Measurements from ENCODE around the gene FMNL3. TPM values are rescaled to one million over a fixed set of nuclear protein-coding genes. Genes with fewer than 3 reads are reported as not detected.

The FMNL3 gene
- total and polyA plus RNA-seq, 2 of the 13 experiments (the other 11 are each of a cell fraction or from before 2014, with no cell fraction given) = 0.44 to 1.1 TPM

DNA sequence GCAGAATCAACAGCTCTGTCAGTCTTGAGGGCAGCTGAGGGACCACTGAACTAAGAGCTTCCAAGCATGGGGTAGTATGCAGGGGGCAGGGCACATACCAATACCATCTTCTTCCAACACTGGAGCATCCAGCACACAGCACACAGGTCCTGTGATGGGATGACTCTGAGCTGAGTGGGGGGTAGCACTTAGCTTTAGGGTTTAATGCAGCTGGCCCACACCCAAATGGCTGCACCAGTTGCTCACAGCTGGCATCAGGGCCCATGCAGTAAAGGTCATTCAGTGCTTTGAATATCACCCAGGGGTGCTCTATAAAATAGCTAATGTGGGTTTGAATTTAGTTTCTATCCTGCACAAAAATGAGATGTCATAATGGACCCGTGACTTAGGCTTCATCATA, 103.5 kb downstream of the FMNL3 start (continued):
- TF ChIP-seq, protein P1, sequence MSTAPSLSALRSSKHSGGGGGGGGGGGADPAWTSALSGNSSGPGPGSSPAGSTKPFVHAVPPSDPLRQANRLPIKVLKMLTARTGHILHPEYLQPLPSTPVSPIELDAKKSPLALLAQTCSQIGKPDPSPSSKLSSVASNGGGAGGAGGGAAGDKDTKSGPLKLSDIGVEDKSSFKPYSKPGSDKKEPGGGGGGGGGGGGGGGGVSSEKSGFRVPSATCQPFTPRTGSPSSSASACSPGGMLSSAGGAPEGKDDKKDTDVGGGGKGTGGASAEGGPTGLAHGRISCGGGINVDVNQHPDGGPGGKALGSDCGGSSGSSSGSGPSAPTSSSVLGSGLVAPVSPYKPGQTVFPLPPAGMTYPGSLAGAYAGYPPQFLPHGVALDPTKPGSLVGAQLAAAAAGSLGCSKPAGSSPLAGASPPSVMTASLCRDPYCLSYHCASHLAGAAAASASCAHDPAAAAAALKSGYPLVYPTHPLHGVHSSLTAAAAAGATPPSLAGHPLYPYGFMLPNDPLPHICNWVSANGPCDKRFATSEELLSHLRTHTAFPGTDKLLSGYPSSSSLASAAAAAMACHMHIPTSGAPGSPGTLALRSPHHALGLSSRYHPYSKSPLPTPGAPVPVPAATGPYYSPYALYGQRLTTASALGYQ (CRISPR knock-in tag; IDR thresholded peaks at IDR 0.05) = no peak
- no peak for TF ChIP-seq HNF4A (CRISPR knock-in tag; IDR thresholded peaks at IDR 0.05)
- TF ChIP-seq, protein P2, sequence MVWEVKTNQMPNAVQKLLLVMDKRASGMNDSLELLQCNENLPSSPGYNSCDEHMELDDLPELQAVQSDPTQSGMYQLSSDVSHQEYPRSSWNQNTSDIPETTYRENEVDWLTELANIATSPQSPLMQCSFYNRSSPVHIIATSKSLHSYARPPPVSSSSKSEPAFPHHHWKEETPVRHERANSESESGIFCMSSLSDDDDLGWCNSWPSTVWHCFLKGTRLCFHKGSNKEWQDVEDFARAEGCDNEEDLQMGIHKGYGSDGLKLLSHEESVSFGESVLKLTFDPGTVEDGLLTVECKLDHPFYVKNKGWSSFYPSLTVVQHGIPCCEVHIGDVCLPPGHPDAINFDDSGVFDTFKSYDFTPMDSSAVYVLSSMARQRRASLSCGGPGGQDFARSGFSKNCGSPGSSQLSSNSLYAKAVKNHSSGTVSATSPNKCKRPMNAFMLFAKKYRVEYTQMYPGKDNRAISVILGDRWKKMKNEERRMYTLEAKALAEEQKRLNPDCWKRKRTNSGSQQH (CRISPR knock-in tag; IDR thresholded peaks at IDR 0.05; ENCODE audit: low read depth) = no peak

DNA sequence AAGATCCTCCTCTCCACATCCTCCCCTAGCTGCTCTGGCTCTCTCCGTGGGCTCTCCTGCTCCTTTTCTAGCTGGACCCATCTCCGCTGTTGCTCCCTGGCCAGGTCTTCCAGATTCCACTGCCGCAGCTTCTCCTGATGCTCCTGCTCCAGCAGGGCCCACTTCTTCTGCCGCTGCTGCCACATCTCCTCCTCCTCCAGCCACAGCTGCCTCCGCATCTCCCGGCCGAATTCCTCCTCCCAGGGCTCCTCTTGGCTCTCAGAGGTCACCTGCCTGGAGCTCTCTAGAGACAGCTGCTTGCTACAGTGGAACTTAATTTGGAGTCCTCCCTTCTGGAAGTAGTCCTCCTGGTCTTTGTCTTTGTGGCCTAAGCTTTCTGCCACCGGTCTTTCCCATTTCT, 107.2 kb downstream of the FMNL3 start:
- in situ Hi-C loops (cut with HindIII; ENCODE audit: extremely low pct_ligation_motif_present, low pct_unique_long_range_greater_than_20kb) = no loop called here
- Histone ChIP-seq H3K4me1 (ENCODE audit: insufficient read depth, low read length) (peaks cover 5% of the 10 kb centered on the region; the same call in 1 of the 2 replicates), H2AFZ (ENCODE audit: low read length) (no peak overlapping the region), H3K9me3 (ENCODE audit: low read length) (no peaks in the 10 kb centered on the region), H3K27ac (ENCODE audit: extremely low read length, insufficient read depth, low read length) (no peak overlapping the region), H3K4me2 (ENCODE audit: low read depth, low read length) (no peak overlapping the region), H3K36me3 (replicated peaks in 1 of 2; ENCODE audit: control insufficient read depth in 1 of 2, insufficient read depth in 2 of 2, low read length in 2 of 2) (no peaks in the 10 kb centered on the region), H3K9ac (ENCODE audit: insufficient read depth, low read depth, low read length) (no peak overlapping the region), H3K4me3 (replicated peaks in 1 of 3; ENCODE audit: insufficient read depth in 1 of 3, low read depth in 2 of 3, low read length in 3 of 3) (no peak overlapping the region), H4K20me1 (ENCODE audit: insufficient read depth, low read length) (no peaks in the 10 kb centered on the region), H3K79me2 (ENCODE audit: insufficient read depth, low read length) (no peaks in the 10 kb centered on the region), H3K27me3 (ENCODE audit: control insufficient read depth in 1 of 2, insufficient read depth in 2 of 2, low read length in 2 of 2) (no peaks in the 10 kb centered on the region)
- WGBS (ENCODE audit: low lambda C conversion rate) = 91% methylated on average over 8 of the region's 8 CpGs
- ChIA-PET POLR2A (no interaction called here), CTCF (ENCODE audit: low intra/inter-chr PET ratio, low total read pairs) (no interaction called here)
- BruUV-seq (replicated peaks) = no TSS peak
- FAIRE-seq = no peak
- DNase-seq (ENCODE audit: low spot score) = no peak
- no peak for TF ChIP-seq MIXL1 (CRISPR knock-in tag; IDR thresholded peaks at IDR 0.05)
- TF ChIP-seq ZNF260 (CRISPR knock-in tag; IDR thresholded peaks at IDR 0.05; ENCODE audit: borderline replicate concordance, low read depth) = no peak
- no peak for TF ChIP-seq THAP11 (CRISPR knock-in tag; IDR thresholded peaks at IDR 0.05)
- no peak for TF ChIP-seq HNRNPUL1 (IDR thresholded peaks at IDR 0.05; ENCODE audit: low read depth, low read length)
- TF ChIP-seq, protein P3, sequence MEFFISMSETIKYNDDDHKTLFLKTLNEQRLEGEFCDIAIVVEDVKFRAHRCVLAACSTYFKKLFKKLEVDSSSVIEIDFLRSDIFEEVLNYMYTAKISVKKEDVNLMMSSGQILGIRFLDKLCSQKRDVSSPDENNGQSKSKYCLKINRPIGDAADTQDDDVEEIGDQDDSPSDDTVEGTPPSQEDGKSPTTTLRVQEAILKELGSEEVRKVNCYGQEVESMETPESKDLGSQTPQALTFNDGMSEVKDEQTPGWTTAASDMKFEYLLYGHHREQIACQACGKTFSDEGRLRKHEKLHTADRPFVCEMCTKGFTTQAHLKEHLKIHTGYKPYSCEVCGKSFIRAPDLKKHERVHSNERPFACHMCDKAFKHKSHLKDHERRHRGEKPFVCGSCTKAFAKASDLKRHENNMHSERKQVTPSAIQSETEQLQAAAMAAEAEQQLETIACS (CRISPR knock-in tag; IDR thresholded peaks at IDR 0.05) = no peak
- no peak for TF ChIP-seq ZMYM4 (CRISPR knock-in tag; IDR thresholded peaks at IDR 0.05)
- no peak for TF ChIP-seq ZNF3 (CRISPR knock-in tag; IDR thresholded peaks at IDR 0.05)
- TF ChIP-seq WIZ (CRISPR knock-in tag; IDR thresholded peaks at IDR 0.05) = no peak
- TF ChIP-seq SP140L (CRISPR knock-in tag; IDR thresholded peaks at IDR 0.05; ENCODE audit: borderline replicate concordance) = no peak
- TF ChIP-seq PRMT3 (CRISPR knock-in tag; IDR thresholded peaks at IDR 0.05; ENCODE audit: borderline replicate concordance, low read depth) = no peak
- TF ChIP-seq, protein P4, sequence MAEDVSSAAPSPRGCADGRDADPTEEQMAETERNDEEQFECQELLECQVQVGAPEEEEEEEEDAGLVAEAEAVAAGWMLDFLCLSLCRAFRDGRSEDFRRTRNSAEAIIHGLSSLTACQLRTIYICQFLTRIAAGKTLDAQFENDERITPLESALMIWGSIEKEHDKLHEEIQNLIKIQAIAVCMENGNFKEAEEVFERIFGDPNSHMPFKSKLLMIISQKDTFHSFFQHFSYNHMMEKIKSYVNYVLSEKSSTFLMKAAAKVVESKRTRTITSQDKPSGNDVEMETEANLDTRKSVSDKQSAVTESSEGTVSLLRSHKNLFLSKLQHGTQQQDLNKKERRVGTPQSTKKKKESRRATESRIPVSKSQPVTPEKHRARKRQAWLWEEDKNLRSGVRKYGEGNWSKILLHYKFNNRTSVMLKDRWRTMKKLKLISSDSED (CRISPR knock-in tag; IDR thresholded peaks at IDR 0.05) = no peak
- TF ChIP-seq ZNF703 (CRISPR knock-in tag; IDR thresholded peaks at IDR 0.05; ENCODE audit: borderline replicate concordance) = no peak
- TF ChIP-seq NFKB2 (CRISPR knock-in tag; IDR thresholded peaks at IDR 0.05; ENCODE audit: borderline replicate concordance) = no peak
- TF ChIP-seq REPIN1 (CRISPR knock-in tag; IDR thresholded peaks at IDR 0.05; ENCODE audit: borderline replicate concordance, low read depth) = no peak
- no peak for TF ChIP-seq DPF2 (CRISPR knock-in tag; IDR thresholded peaks at IDR 0.05; ENCODE audit: borderline replicate concordance, low read depth)
- TF ChIP-seq ESRRA (CRISPR knock-in tag; IDR thresholded peaks at IDR 0.05; ENCODE audit: low read depth) = no peak
- no peak for ATAC-seq
- intact Hi-C loops (cut with micrococcal nuclease; ENCODE audit: unreplicated experiment) = no loop called here
